Stimulated activated CD4-positive, alpha-beta T cell treated with anti-CD3 and anti-CD28 coated beads, Interleukin-4, amount 100 ng/mL, for 1 hour (primary cell): ENCODE data around the gene FGF9.

Source experiments
- DNase-seq: peaks from one replicate; pipeline ENCODE4 v3.0.0-alpha.2; 2020

The FGF9 gene

DNA sequence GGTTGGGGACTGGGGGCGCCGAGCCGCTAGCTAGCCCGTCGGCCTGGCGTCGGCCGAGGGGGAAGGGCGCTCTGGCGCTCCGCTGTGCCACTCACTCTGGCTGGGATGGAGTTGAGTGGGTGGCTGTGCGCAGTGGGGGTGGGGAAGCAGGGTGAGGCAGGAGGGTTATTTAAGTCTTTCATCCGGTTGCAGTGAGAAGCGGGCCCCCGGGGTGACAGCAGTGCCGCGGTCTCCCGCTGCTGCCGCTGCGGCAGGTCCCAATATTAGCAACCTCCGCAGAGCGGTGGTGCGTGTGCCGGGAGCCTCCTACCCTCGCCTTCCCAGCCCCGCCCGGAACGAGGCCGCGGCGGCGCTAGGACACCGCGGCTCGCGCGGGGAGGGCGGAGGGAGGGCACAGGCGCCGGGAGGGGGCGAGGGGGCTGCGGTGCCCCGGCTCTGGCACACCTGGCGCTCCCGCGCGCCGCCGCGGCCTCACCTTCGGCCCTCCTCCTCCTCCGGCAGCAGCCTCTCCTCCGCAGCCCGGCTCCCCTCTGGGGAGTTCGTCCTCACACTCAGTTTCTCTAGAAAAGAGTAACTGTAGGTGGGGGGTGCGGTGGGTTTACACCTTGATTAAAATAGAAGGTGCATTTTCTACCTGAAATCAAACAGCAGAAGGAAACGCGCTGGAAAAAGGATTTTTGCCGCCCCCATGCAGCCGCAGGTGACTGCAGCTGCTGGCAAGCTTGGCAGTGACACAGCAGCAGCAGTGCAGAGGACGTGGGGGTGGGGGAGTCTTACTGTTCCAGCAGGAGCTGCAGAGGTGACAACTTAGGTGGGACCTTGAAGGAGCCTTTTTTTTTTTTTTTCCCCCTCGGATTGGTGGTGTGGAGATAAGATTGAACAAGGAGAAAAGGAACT, 4.5 kb downstream of the FGF9 start:
- peak; percentile 47 for DNase-seq

DNA sequence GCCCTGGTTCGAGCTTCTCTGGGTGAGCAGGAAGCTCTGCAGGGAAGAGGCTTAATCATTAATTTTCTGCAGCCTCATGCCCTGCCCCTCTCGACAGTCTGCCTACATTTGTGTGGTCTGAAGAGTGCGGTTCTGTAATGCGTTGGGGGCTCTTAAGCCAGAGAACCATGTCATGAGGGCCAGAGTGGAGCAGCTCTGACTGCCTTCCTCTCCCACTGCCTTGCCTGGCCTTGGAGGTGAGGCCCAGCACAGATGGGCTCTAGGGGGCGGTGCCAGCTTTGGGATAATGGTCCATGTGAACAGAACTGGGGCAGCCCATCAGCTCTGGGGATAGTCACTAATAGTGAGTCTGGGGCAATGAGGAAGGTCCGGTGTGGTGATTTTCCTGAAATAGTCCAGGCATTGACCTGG, 5.7 kb downstream of the FGF9 start:
- DNase-seq = peak; percentile 14

DNA sequence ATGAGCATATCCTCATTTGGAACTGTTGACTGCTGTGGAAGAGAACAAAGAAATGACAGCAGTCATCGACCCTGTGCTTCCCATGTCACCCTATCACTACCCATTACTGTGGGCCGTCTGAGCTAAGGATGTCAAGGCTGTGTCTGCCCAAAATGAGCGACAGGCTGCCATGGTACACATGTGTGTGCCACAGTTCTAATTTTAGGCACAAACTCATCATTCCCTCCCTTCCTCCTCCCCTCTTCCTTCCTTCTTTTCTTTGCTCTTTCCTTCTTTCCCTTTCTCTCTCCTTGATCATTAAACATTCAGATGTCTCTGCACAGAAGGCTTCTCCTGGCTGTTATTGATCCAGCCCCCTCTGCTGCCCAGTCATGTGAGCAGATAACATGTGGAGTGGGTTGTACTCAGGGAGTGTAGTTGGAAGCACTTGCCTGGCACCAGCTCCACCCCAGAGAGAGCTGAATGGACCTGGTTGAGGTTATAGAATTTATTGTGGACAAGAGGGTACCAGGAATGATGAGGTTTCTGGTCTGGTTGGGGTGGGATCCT, 6.3 kb downstream of the FGF9 start:
- DNase-seq = no peak

DNA sequence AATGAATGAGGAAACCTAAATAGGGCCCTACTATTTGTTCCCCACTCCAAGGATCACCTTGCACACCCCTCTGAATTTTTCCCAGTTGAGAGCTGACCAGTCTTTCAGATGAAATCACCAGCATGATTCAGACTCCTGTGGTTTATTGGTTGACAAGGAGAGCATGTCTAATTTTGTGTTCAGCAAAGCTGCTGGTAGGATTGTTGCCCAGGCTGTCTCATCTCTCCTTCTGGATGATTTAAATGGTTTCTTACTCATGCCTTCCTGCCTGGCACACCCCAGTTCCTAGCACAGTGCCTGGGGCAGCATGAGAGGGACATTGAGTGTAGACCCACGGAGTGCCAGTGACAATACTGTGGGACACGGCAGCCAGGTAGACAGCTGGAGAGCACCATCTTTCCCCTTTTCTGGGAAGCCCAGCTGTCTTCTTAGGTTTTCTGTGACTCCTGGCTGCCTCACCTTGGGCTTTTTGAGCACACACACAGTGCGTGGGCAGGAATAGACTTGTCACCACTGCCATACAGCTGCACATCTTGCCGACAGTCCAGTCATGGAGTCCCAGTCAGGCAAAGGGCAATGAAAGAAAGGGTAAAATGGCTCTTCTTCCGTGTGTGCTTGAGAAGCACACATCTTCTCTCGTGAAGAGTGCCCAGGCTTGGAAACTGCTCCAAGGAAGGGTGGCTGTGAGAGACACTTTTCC, 12.3 kb downstream of the FGF9 start:
- no peak for DNase-seq

DNA sequence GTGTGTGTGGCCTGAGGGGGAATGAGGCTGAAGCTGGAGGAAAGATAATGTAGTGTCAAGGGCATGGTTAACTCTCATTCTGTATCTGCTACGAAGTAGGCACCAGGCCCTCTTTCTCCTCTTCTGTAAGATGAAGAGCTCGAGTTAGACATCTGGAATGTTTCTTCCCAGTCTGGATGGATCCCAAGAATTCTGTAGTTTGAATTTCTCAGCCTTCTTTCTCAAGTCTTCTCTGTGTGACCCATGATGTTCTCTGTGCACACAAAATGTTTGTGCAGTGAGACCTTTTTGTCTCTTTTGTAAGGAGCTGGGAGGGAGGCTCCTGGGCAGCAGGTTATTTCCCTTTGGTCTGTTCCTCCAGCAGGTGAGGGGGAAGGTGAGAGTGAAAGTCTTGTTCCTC, 13.7 kb downstream of the FGF9 start:
- DNase-seq = no peak

DNA sequence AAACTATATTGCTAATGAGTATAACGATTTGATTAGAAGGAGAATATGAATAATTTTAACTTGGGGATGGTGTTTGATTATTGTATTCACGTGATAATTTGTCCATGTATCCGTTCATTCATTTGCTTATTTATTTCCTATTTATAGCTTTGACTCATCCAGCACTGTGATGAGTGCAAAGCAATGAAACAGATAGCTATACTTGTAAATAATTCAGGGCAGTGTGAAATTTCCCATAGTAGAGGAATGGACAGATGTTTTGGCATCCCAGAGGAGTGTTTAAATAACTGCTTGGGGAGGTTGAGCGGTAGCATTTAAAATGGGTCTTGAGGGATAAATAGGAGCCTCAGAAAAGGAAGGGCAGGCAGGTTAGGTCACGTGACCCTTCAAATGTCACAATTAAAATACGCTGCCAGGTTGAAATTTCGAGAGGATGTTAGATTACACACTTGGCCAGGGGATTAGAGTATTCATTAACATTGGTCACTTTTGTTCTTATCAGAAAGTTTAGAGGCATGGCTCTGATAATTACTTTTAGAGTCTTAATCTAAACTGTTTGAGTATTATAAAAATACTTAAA, 14.7 kb downstream of the FGF9 start:
- DNase-seq = no peak

DNA sequence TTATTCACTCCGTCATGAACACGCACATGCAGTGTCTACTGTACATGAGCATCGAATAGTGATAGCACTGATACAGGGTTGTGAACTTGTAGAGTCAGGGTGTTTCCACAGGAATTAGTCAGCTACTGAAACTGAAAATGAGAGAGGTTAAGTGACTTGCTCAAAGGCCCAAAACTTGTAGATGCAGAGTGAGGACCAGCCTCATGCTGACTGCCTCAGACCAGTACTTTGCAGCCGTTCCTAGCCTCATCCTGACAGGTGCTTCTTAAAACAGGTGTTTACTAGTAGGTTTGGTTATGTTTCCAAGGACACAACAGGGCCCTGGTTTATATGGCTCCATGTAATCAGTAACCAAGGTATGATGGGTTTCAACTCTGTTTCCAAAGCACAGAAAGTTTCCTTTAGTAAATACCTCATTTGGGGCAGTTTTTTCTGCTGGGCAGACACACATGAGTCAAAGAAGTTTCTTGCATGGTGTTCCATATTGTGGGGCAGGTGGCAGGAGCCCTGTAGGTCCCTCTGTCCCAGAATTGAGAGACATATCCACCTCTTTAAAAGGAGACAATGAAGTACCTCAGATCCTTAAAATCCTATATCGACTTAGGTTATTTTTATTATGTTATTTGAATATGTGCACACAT, 16.0 kb downstream of the FGF9 start:
- no peak for DNase-seq

DNA sequence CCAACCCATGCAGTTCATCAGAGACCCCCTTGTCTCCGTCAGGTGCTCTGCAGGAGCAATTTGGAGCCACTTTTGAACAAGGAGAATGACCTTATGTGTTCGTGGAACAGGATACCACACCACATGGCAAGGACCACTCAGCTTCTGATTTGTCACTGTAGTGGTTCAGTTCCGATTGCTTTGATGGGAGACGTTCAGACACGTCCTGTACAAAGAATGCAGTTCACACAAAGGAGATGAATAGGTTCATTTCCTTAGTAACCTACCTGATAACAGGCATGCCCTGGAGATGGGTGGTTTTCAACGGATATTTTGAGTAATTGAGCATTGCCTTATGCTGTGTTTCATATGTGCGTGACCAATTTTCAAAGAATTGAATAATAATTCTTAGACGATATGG, 17.2 kb downstream of the FGF9 start:
- no peak for DNase-seq

DNA sequence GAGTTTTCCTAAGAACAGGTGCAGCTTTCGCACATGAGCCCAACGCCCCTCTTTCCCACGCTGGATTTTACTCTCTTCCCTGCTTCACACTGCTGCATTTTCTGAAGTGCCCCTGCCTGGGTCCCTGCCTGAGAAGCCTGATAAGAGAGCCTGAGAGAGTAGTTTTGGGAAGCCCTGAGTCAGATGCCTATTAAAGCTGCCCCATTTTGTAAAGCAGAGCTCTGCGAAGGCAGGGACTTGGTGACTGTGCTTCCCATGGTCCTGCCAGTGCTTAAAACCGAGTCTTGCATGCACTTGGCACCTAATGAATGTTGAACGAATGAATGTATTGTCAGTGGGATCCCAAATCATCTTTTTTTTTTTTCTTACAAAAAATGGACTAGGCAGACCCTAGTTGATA, 18.2 kb downstream of the FGF9 start:
- no peak for DNase-seq

DNA sequence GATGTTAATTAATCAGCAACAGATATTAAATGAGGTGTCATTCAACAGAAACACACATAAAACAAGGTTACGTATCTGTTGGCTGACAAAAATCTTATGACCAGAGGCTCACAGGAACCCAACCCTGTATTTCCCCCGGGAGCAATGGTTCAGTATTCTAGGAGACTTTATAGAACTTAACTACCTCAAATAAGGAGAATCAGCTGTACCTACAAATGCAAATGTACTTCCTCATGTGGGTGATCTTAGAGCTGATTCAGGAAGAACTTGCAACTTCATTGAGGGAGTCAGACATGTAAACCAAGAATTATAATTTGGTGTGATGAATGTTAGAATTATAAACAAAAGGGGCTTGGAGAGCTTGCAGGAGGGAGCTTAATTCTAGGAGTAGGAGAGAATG, 20.1 kb downstream of the FGF9 start:
- no peak for DNase-seq

DNA sequence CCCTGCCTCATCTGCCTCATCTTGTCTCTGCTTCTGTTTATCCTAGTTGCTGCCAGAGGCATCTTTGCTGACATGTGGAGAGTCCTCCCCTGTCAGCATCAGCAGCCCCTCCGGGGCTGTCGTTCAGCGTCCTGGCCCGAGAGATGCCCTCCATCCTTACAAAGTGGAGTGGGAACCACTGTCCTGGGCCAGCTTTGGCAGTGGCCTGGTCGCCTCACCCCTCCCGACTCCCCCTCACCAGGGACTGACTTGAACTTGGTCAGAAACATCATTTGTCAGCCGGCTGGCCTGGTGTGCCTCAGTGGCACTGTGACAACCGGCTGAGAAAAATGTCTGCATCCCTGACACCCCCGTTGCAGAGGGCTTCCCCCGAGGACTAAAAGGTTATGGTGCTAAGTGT, 20.6 kb downstream of the FGF9 start:
- no peak for DNase-seq

DNA sequence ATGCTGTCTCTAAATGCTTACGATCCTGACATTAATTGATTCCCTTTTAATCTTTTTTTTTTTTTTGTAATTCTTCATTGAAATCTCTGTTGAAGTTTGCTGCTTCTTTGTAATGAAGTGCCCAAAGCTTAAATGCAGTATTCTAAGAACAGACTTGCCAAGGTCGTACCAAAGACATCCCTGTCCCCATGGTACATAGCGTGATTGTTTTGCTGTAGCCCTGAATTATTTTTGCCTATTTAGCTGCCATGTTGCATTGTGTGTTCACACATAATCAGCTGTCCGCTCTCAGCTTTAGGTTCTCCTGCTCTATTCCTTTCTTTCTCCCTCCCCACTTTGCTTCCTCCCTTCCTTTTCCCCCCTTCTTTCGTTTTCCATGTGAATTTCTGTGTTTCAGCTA, 21.1 kb downstream of the FGF9 start:
- no peak for DNase-seq

DNA sequence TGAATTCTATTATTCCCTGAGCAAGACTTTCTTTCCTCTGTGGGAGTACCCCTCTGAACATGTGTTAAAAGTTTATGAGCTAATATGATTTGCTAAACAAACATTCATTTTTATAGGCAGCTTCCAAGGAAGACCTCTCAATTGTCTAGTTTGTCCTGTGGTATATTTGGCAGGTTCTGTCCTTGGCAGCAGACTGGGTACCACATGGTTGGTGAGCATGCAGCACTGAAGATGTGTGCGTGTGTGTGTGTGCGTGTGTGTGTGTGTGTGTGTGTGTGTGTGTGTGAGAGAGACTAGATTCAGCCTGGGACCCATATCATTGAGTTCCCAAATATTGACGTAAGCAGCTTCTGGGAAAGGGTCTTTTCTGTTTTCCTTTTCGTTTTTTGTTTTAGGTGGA, 24.0 kb downstream of the FGF9 start:
- no peak for DNase-seq

DNA sequence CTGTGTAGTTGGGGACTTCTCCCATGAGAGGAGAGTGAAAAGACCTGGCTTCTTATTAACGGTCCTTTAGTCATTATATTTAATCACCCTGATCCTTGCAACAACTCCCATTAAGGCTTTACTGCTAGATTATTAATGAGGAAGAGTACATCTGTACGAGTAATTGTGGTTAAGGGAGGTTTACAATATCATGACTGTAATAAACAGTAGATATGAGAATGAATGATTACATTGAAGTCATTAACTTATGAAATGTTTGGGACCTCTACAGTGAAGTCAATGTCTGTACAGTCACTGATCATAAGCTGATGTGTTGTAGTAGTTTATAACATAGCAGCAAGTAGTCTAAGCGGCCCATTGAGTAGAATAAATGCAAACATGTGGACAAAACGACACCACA, 24.7 kb downstream of the FGF9 start:
- DNase-seq = no peak

DNA sequence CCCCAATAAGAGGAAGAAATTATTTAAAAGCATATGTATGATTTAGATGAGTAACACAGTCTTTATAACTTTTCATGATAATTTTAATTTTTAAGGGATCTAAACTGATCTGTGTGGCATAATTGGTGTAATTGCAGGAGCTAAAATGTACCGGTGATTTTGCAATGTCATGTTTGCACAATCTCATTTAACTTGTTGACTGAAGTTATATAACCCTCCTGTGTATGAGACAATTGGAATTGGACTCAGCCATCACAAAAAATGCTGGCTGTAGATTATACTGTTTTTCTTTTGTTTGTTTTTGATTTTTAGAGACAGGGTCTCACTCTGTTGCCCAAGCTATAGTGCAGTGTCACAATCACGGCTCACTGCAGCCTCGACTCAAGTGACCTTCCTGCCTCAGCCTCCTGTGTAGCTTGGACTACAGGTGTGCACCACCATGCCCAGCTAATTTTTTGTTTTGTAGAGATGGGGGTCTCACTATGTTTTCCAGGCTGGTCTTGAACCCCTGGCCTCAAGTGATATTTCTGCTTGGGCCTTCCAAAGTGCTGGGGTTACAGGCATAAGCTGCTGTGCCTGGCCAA, 26.1 kb downstream of the FGF9 start:
- DNase-seq = no peak

DNA sequence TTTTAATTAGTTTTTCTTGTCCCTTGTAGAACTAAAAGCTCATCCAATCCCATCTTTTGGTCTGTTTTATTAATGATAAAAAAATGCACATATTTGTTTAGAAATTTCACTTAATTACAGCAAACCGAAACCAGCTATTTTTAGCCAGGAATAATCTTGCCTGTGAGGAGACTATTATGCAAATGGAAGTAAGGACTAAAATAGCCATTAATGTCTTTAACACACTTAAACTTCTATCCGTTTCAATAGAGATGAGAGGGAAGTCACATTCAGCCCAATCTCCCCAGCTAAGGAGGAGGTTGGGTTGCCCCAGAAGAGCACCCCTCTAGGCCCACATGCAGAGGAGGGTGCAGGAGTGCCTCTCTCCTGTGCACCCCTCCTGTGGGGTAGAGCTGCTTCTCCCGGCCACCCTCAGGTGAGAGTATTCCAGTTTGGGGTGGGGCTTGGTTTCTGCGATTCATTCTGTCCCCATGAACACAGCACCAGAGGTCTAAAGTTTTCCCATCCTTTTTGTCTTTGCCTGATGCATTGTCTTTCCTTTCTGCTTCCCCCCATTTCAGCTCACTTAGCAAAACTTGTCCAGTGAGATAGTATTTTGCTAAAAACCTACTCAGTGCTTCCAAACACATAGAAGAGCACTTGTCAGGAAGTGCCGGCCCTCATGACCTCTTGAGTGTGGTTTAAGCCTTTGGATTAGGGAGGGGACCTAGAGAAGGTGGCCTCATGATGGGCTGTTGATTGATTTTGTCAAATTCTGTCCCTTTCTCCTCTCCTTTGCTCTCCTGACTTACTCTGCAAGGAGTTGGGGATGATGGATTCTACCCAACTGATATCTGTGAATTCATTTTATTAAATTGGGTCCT, 28.2 kb downstream of the FGF9 start:
- no peak for DNase-seq

DNA sequence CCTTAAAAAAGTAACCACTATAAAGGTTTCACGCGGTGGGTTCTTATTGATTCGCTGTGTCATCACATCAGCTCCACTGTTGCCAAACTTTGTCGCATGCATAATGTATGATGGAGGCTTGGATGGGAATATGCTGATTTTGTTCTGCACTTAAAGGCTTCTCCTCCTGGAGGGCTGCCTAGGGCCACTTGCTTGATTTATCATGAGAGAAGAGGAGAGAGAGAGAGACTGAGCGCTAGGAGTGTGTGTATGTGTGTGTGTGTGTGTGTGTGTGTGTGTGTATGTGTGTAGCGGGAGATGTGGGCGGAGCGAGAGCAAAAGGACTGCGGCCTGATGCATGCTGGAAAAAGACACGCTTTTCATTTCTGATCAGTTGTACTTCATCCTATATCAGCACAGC, 30.6 kb downstream of the FGF9 start:
- no peak for DNase-seq

DNA sequence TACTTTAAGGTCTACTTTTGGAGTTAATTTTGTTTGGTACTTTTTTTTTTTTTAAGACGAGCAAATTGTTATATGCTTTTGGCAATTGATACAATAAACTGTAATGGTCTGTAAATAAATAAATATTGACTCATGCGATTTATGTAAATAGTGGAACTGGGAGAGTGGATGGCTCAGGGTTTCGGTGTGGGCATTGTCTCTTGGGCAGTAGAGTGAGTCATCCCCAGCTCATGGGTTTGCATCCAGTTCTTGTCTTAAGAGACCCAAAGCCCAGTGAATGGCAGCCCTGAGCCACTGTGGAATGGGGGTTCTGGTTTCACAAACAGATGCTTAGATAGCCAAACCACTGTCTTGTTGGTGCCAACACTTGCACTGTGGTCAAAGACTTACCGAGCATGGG, 33.0 kb downstream of the FGF9 start:
- DNase-seq = no peak

DNA sequence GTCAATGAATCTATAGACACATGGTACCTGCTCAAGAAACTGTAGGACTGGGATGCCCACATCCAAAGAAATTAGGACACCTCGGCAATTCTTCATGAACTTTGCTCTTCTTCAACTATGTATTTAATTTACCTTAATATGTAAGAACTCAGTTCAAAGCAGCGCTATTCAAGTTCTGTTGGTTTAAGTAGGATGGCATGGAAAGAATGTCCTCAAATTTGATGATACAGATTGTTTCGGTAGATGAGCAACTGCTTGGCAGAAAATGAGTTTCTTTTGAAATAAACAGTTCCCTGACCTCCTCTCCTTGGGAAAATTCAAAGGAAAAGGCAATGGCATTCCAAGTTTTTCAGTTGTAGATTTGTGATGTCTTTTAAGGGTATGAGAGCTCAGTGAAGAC, 36.7 kb downstream of the FGF9 start:
- no peak for DNase-seq

DNA sequence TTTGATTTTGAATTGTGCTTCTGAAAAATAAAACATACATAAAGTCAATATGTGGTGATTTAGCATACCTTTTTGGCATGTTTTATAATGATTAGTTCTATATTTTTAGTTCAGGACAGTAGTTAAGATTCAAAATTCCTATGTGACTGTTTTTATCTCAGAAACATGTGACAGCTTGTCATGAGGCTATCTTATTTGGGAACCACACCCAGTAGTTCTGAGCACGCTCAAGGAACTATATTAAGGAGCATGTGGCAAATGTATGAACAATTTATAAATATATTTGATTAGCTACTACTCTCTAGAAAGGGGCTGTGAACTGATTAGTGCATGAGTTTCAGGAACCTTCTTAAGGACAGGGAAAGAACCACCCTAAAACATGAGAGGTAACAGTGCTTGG, 38.8 kb downstream of the FGF9 start:
- no peak for DNase-seq

DNA sequence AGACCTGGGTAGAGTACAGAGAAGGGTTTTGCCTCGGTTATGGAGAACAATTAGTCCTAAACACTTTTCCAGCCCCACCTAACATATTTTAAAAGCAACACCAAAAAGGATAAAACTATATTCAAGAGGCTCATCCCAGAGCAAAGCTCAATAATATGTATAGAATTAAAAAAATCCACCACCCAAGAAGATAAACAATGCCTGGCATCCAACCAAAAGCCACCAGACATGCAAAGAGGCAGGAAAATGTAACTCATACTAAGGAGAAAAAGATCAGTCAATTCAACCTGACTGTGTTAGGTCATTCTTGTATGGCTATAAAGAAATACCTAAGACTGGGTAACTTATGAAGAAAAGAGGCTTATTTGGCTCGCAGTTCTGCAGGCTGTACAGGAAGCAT, 39.3 kb downstream of the FGF9 start:
- no peak for DNase-seq

DNA sequence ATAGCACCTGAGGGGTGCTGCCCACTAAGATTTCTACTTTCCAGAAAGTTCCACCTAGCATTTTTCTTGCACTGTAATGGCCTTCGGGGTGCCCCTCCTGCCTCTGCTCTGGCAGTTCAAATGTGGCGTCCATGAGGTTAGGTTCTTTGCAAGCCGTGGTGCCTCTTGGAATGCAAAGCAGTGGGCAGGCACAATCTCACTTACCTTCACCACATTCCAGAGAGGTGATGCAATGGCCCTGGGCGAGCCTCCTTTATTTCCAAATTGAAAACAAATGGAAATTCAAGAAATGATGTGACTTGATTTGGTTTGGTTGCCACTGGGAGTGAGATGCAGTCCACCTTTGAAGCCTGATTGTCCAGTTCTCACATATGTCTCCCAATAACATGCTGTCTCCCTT, 46.9 kb downstream of the FGF9 start:
- no peak for DNase-seq
